WTC11 (cell line): ENCODE data around the gene CEACAM3. TPM values are rescaled to one million over a fixed set of nuclear protein-coding genes. Genes with fewer than 3 reads are reported as not detected.
A peak's percentile ranks its signal among the peaks of the same experiment; 100 is the strongest.

Source experiments
- ATAC-seq: fragments of 200-7000 bp; cut with Tn5 transposase; 2 replicates; pipeline ENCODE4 v1.10.0; 2021; ENCODE audit warnings: mild to moderate bottlenecking, moderate library complexity
- CTCF ChIA-PET: fragments of 300-600 bp; sonication (Branson Sonifier 250); formaldehyde crosslinking; loops from one replicate; lab custom pipeline; 2021; ENCODE audit warnings: antibody characterized with exemption; lab: Charles Lee
- POLR2A ChIA-PET: fragments of 350-600 bp; sonication (Branson Sonifier 250); formaldehyde crosslinking; loops from one replicate; lab custom pipeline; 2021; ENCODE audit warnings: antibody characterized with exemption; lab: Charles Lee
- DNase-seq: peaks from one replicate; pipeline ENCODE4 v3.0.0; 2021; ENCODE audit warnings: low spot score
- H3K27ac Mint-ChIP-seq: 2 replicates; pipeline ENCODE4 v1.8.0; 2021; ENCODE audit warnings: mixed read lengths
- H3K27me3 Mint-ChIP-seq: 2 replicates; pipeline ENCODE4 v1.8.0; 2021; ENCODE audit warnings: low read depth, mild to moderate bottlenecking, moderate library complexity, mixed read lengths
- H3K36me3 Mint-ChIP-seq: 2 replicates; pipeline ENCODE4 v1.8.0; 2021; ENCODE audit warnings: mixed read lengths
- H3K4me1 Mint-ChIP-seq: 2 replicates; pipeline ENCODE4 v1.8.0; 2022; ENCODE audit warnings: mixed read lengths
- H3K4me3 Mint-ChIP-seq: 2 replicates; pipeline ENCODE4 v1.8.0; 2021; ENCODE audit warnings: mild to moderate bottlenecking, moderate library complexity, mixed read lengths
- H3K9me3 Mint-ChIP-seq: 2 replicates; pipeline ENCODE4 v1.8.0; 2021; ENCODE audit warnings: mixed read lengths
- CREB1 ChIP-seq: sonication (generic); formaldehyde crosslinking; IDR thresholded peaks from 2 replicates; pipeline ENCODE4 v1.8.0; 2023; ENCODE audit warnings: mild to moderate bottlenecking, missing genetic modification reagents
- CTCF ChIP-seq: fragments of 200-600 bp; IDR thresholded peaks from 2 replicates; pipeline ENCODE4 v1.8.0; 2022; ENCODE audit warnings: antibody characterized with exemption
- E2F5 ChIP-seq: sonication (generic); formaldehyde crosslinking; IDR thresholded peaks from 2 replicates; pipeline ENCODE4 v1.8.1; 2022; ENCODE audit warnings: mild to moderate bottlenecking, moderate library complexity, missing genetic modification reagents
- ESRRA ChIP-seq: sonication (generic); formaldehyde crosslinking; IDR thresholded peaks from 2 replicates; pipeline ENCODE4 v1.8.1; 2022; ENCODE audit warnings: mild to moderate bottlenecking, missing genetic modification reagents, borderline replicate concordance
- ETV6 ChIP-seq: sonication (generic); formaldehyde crosslinking; IDR thresholded peaks from 2 replicates; pipeline ENCODE4 v1.8.1; 2022; ENCODE audit warnings: mild to moderate bottlenecking, missing genetic modification reagents
- FOXP1 ChIP-seq: sonication (generic); formaldehyde crosslinking; IDR thresholded peaks from 2 replicates; pipeline ENCODE4 v1.8.0; 2022; ENCODE audit warnings: missing genetic modification reagents, mild to moderate bottlenecking, moderate library complexity, borderline replicate concordance
- GTF2I ChIP-seq: fragments of 250-450 bp; sonication (Bioruptor Pico); conservative IDR thresholded peaks from 2 replicates; pipeline ENCODE4 v1.4.0; 2021; ENCODE audit warnings: mild to moderate bottlenecking
- JAZF1 ChIP-seq: fragments of 250-450 bp; sonication (Bioruptor Pico); IDR thresholded peaks from 2 replicates; pipeline ENCODE4 v1.9.0; 2021; ENCODE audit warnings: moderate library complexity, mild to moderate bottlenecking, inconsistent platforms
- KAT7 ChIP-seq: sonication (generic); formaldehyde crosslinking; IDR thresholded peaks from 2 replicates; pipeline ENCODE4 v1.8.1; 2023; ENCODE audit warnings: missing genetic modification reagents, mild to moderate bottlenecking, borderline replicate concordance
- MAX ChIP-seq: sonication (generic); formaldehyde crosslinking; IDR thresholded peaks from 2 replicates; pipeline ENCODE4 v1.8.0; 2022; ENCODE audit warnings: mild to moderate bottlenecking, missing genetic modification reagents
- NFATC4 ChIP-seq: fragments of 250-450 bp; sonication (Bioruptor Pico); IDR thresholded peaks from 2 replicates; pipeline ENCODE4 v1.9.0; 2021; ENCODE audit warnings: mild to moderate bottlenecking
- NR1H2 ChIP-seq: sonication (generic); formaldehyde crosslinking; IDR thresholded peaks from 2 replicates; pipeline ENCODE4 v1.9.0; 2021; ENCODE audit warnings: mild to moderate bottlenecking, moderate library complexity, missing genetic modification reagents
- OVOL2 ChIP-seq: fragments of 250-450 bp; sonication (Bioruptor Pico); IDR thresholded peaks from 2 replicates; pipeline ENCODE4 v1.9.0; 2021; ENCODE audit warnings: mild to moderate bottlenecking, borderline replicate concordance
- RELA ChIP-seq: sonication (generic); formaldehyde crosslinking; IDR thresholded peaks from 2 replicates; pipeline ENCODE4 v1.8.1; 2022; ENCODE audit warnings: missing genetic modification reagents, mild to moderate bottlenecking, borderline replicate concordance
- TEAD4 ChIP-seq: sonication (generic); formaldehyde crosslinking; IDR thresholded peaks from 2 replicates; pipeline ENCODE4 v1.8.0; 2022; ENCODE audit warnings: mild to moderate bottlenecking, missing genetic modification reagents
- ZBTB21 ChIP-seq: sonication (generic); formaldehyde crosslinking; IDR thresholded peaks from 2 replicates; pipeline ENCODE4 v1.8.1; 2023; ENCODE audit warnings: mild to moderate bottlenecking, missing genetic modification reagents, borderline replicate concordance
- ZNF219 ChIP-seq: sonication (generic); formaldehyde crosslinking; IDR thresholded peaks from 2 replicates; pipeline ENCODE4 v1.8.0; 2023; ENCODE audit warnings: missing genetic modification reagents, mild to moderate bottlenecking, borderline replicate concordance
- ZNF396 ChIP-seq: fragments of 250-450 bp; sonication (Bioruptor Pico); IDR thresholded peaks from 2 replicates; pipeline ENCODE4 v1.8.0; 2021; ENCODE audit warnings: mild to moderate bottlenecking, moderate library complexity, borderline replicate concordance
- total RNA-seq: library from RNA; stranded (reverse); gene quantifications from 3 replicates; pipeline ENCODE4 v1.2.3, GENCODE V29; 2021
- TF ChIP-seq, protein P1 (sequence below): sonication (generic); formaldehyde crosslinking; IDR thresholded peaks from 2 replicates; pipeline ENCODE4 v1.8.0; 2023; ENCODE audit warnings: mild to moderate bottlenecking, missing genetic modification reagents
- TF ChIP-seq, protein P2 (sequence below): sonication (generic); formaldehyde crosslinking; IDR thresholded peaks from 2 replicates; pipeline ENCODE4 v1.8.0; 2022; ENCODE audit warnings: missing genetic modification reagents

Gene CEACAM3
- total RNA-seq, 1 experiment from 2014 or later, result not detected

DNA sequence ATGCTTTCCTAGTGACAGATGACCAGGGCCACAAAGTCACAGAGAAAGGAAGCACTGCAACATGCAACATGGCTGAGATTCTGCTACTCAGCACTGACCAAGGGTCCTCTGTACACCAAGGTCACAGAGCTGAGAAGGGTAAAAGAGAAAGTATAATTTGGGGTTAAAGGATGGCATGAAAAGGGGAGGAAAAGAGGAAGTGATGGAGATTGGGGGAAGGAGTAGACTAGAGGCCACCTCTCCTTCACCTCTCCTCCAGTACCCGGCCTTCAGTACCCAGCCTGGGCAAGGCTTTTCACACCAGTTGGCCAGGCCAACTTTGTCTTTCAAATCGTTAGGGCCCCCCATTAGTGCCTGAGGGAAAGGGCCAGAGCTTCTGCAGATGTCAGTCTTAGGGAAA, 57.4 kb downstream of the CEACAM3 start (continued):
- TF ChIP-seq, protein P1, sequence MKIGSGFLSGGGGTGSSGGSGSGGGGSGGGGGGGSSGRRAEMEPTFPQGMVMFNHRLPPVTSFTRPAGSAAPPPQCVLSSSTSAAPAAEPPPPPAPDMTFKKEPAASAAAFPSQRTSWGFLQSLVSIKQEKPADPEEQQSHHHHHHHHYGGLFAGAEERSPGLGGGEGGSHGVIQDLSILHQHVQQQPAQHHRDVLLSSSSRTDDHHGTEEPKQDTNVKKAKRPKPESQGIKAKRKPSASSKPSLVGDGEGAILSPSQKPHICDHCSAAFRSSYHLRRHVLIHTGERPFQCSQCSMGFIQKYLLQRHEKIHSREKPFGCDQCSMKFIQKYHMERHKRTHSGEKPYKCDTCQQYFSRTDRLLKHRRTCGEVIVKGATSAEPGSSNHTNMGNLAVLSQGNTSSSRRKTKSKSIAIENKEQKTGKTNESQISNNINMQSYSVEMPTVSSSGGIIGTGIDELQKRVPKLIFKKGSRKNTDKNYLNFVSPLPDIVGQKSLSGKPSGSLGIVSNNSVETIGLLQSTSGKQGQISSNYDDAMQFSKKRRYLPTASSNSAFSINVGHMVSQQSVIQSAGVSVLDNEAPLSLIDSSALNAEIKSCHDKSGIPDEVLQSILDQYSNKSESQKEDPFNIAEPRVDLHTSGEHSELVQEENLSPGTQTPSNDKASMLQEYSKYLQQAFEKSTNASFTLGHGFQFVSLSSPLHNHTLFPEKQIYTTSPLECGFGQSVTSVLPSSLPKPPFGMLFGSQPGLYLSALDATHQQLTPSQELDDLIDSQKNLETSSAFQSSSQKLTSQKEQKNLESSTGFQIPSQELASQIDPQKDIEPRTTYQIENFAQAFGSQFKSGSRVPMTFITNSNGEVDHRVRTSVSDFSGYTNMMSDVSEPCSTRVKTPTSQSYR (CRISPR knock-in tag), result no peak
- TF ChIP-seq GTF2I (CRISPR knock-in tag), result no peak
- no peak for TF ChIP-seq ESRRA (CRISPR knock-in tag)
- no peak for TF ChIP-seq ETV6
- no peak for TF ChIP-seq ZNF396 (CRISPR knock-in tag)
- TF ChIP-seq E2F5 (CRISPR knock-in tag), result no peak
- no peak for TF ChIP-seq CREB1
- no peak for TF ChIP-seq KAT7 (CRISPR knock-in tag)
- TF ChIP-seq, all 79 proteins: peak for 0

DNA sequence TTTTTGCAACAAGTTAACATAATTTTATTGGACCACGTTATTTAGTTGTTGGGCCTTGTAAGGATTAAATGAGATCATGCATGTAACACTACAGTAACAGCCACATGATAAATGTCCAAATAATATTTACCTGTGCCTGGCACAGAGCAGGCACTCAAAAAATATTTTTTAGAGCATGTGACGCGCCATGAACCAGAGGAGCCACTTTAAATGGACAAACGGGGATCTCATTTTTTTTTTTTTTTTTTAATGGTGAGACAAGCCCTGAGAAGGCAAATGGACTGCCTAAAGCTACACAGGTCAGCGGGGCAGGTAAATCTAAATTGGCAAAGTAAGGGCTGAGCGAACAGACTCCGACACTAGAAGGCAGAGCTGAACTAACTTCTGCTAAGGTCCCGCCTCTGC, 62.8 kb downstream of the CEACAM3 start:
- peaks cover 37% of the 10 kb centered on the region for H3K4me1 Mint-ChIP-seq
- H3K27me3 Mint-ChIP-seq, result peaks cover 16% of the 10 kb centered on the region
- ChIA-PET CTCF (interaction anchor here (0.6 to 2.1 kb wide), 27 partner anchors 8 to 506 kb away, joined by 3 to 14 read pairs (median 4); partner anchors contain the start of genes DMRTC2, LYPD4 and RABAC1), POLR2A (interaction anchor here (0.6 to 2.7 kb wide), 6 partner anchors 12 to 176 kb away, joined by 3 to 30 read pairs (median 4); no protein-coding TSS in a partner anchor)
- H3K4me3 Mint-ChIP-seq, result peak overlapping the region; percentile 94
- no peak for TF ChIP-seq RELA (CRISPR knock-in tag)
- TF ChIP-seq JAZF1, result no peak
- no peak for TF ChIP-seq OVOL2 (CRISPR knock-in tag)
- no peak for TF ChIP-seq CTCF
- no peak for TF ChIP-seq NFATC4 (CRISPR knock-in tag)
- TF ChIP-seq NR1H2 (CRISPR knock-in tag), result no peak
- TF ChIP-seq ZNF219 (CRISPR knock-in tag), result no peak
- no peak for TF ChIP-seq ETV6
- TF ChIP-seq ZBTB21 (CRISPR knock-in tag), result no peak
- ATAC-seq, result no peak; the same call in 1 of the 2 replicates
- peak overlapping the region; percentile 89 for H3K27ac Mint-ChIP-seq
- H3K9me3 Mint-ChIP-seq, result no peaks in the 10 kb centered on the region
- DNase-seq, result no peak
- H3K36me3 Mint-ChIP-seq, result peaks cover 37% of the 10 kb centered on the region

DNA sequence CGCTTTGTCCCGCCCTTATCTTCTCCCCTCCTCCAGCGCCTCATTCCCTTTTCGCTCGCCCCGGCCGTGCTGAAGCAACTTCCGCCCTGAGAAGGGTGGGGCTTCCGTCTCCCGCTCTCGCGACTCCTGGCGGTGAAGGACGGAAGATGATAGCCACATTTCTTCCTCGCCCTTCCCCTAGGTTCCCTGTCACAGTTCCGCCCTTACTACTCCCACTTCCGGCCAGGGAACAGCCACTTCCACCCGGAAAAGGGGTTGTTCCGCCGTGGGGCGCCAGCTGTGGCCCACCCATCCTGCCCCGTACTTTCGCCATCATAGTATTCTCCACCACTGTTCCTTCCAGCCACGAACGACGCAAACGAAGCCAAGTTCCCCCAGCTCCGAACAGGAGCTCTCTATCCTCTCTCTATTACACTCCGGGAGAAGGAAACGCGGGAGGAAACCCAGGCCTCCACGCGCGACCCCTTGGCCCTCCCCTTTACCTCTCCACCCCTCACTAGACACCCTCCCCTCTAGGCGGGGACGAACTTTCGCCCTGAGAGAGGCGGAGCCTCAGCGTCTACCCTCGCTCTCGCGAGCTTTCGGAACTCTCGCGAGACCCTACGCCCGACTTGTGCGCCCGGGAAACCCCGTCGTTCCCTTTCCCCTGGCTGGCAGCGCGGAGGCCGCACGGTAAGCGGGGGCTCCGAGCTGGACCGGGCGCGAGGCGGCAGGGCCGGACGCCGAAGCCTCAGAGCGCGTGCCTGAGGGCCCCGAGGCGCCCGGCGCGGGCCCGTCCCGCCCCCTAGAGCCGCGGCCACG, 63.4 kb downstream of the CEACAM3 start, which contains the start of gene RPS19:
RPS19 (plus strand) TSS at position 638 of the 801 bp plus-strand sequence. CDS start 520 bp downstream, outside the sequence.
- peaks cover 13% of the 10 kb centered on the region for H3K27me3 Mint-ChIP-seq
- H3K9me3 Mint-ChIP-seq, result no peaks in the 10 kb centered on the region
- ChIA-PET POLR2A (interaction anchor here (0.6 to 2.7 kb wide), 8 partner anchors 9 to 176 kb away, joined by 3 to 30 read pairs (median 4); no protein-coding TSS in a partner anchor), CTCF (interaction anchor here (0.6 to 2.1 kb wide), 31 partner anchors 9 to 507 kb away, joined by 3 to 14 read pairs (median 4); partner anchors contain the start of genes DMRTC2, LYPD4 and RABAC1)
- peak within 1 kb of the TSS; percentile 99 for H3K27ac Mint-ChIP-seq
- ATAC-seq, result peak; percentile 89
- H3K4me3 Mint-ChIP-seq, result peak within 1 kb of the TSS; percentile 94
- H3K4me1 Mint-ChIP-seq, result peaks cover 43% of the 10 kb centered on the region
- H3K36me3 Mint-ChIP-seq, result peaks cover 43% of the 10 kb centered on the region
- peak; percentile 98 for DNase-seq
- TF ChIP-seq, protein P2, sequence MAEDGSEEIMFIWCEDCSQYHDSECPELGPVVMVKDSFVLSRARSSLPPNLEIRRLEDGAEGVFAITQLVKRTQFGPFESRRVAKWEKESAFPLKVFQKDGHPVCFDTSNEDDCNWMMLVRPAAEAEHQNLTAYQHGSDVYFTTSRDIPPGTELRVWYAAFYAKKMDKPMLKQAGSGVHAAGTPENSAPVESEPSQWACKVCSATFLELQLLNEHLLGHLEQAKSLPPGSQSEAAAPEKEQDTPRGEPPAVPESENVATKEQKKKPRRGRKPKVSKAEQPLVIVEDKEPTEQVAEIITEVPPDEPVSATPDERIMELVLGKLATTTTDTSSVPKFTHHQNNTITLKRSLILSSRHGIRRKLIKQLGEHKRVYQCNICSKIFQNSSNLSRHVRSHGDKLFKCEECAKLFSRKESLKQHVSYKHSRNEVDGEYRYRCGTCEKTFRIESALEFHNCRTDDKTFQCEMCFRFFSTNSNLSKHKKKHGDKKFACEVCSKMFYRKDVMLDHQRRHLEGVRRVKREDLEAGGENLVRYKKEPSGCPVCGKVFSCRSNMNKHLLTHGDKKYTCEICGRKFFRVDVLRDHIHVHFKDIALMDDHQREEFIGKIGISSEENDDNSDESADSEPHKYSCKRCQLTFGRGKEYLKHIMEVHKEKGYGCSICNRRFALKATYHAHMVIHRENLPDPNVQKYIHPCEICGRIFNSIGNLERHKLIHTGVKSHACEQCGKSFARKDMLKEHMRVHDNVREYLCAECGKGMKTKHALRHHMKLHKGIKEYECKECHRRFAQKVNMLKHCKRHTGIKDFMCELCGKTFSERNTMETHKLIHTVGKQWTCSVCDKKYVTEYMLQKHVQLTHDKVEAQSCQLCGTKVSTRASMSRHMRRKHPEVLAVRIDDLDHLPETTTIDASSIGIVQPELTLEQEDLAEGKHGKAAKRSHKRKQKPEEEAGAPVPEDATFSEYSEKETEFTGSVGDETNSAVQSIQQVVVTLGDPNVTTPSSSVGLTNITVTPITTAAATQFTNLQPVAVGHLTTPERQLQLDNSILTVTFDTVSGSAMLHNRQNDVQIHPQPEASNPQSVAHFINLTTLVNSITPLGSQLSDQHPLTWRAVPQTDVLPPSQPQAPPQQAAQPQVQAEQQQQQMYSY (CRISPR knock-in tag), result 0 out of 2 replicates have a peak, but pooled peaks have one; percentile 44
- TF ChIP-seq CREB1 (no peak), FOXP1 (peak; percentile 68; the same call in 1 of the 2 replicates), TEAD4 (CRISPR knock-in tag) (0 out of 2 replicates have a peak, but pooled peaks have one; percentile 36), MAX (CRISPR knock-in tag) (peak; percentile 62), CTCF (0 out of 2 replicates have a peak, but pooled peaks have one; percentile 23)
